Keratinocyte (primary cell): ENCODE measurements around the gene SERPINB12. TPM values are rescaled to one million over a fixed set of nuclear protein-coding genes. Genes with fewer than 3 reads are reported as not detected.

ENCODE experiments used
- DNase-seq: peaks from one replicate; pipeline ENCODE4 v3.0.0-alpha.2; 2011; ENCODE audit warnings: low read depth, missing footprints, low spot score
- FAIRE-seq: peaks from 2 replicates; lab custom pipeline; 2011; peaks lifted over from hg19 to GRCh38; lab: Jason Lieb, UNC
- H2AFZ ChIP-seq: 2 replicates; pipeline ENCODE4 v1.6.0; 2012; ENCODE audit warnings: low read length, control low read depth, inconsistent platforms; ENCODE audit not compliant: control insufficient read depth
- H3K27ac ChIP-seq: 2 replicates; pipeline ENCODE4 v1.5.1; 2011; ENCODE audit warnings: low read length; ENCODE audit not compliant: control insufficient read depth, insufficient read depth
- H3K27me3 ChIP-seq: 3 replicates; pipeline ENCODE4 v1.6.0; 2011; ENCODE audit warnings: low read length; ENCODE audit not compliant: control insufficient read depth, insufficient read depth; ENCODE audit errors: extremely low read depth
- H3K36me3 ChIP-seq, 2 experiments: 2 replicates in 1 of 2; 3 replicates in 1 of 2; pipeline ENCODE4 v1.5.1; 2011; ENCODE audit warnings: low read length in 2 of 2, mild to moderate bottlenecking in 1 of 2; ENCODE audit not compliant: control insufficient read depth in 2 of 2, insufficient read depth in 2 of 2; ENCODE audit errors: extremely low read depth in 1 of 2
- H3K4me1 ChIP-seq: 3 replicates; pipeline ENCODE4 v1.5.1; 2011; ENCODE audit warnings: low read length; ENCODE audit not compliant: control insufficient read depth, insufficient read depth; ENCODE audit errors: extremely low read depth
- H3K4me2 ChIP-seq: 3 replicates; pipeline ENCODE4 v1.6.0; 2011; ENCODE audit warnings: low read depth, low read length; ENCODE audit not compliant: control insufficient read depth, insufficient read depth; ENCODE audit errors: extremely low read depth
- H3K4me3 ChIP-seq, 3 experiments: fragments of 200-600 bp in 1 of 3; sonication (generic) in 1 of 3; 2 replicates in 2 of 3; 3 replicates in 1 of 3; pipeline ENCODE4 v1.5.1; 2011 to 2016; ENCODE audit warnings: low read length in 3 of 3, mild to moderate bottlenecking in 3 of 3, control low read depth in 2 of 3, inconsistent platforms in 1 of 3, low read depth in 1 of 3, mixed read lengths in 1 of 3, mixed run types in 1 of 3, moderate library complexity in 1 of 3; ENCODE audit not compliant: control insufficient read depth in 2 of 3, insufficient read depth in 2 of 3; ENCODE audit errors: extremely low read depth in 1 of 3
- H3K79me2 ChIP-seq: 2 replicates; pipeline ENCODE4 v1.6.0; 2012; ENCODE audit warnings: low read length; ENCODE audit not compliant: control insufficient read depth, insufficient read depth
- H3K9ac ChIP-seq: 3 replicates; pipeline ENCODE4 v1.6.0; 2011; ENCODE audit warnings: low read length; ENCODE audit not compliant: control insufficient read depth, insufficient read depth; ENCODE audit errors: extremely low read depth
- H3K9me1 ChIP-seq: 3 replicates; pipeline ENCODE4 v1.6.0; 2011; ENCODE audit warnings: low read length; ENCODE audit not compliant: control insufficient read depth, insufficient read depth; ENCODE audit errors: extremely low read depth
- H3K9me3 ChIP-seq: 2 replicates; pipeline ENCODE4 v1.5.1; 2012; ENCODE audit warnings: low read depth, low read length; ENCODE audit not compliant: control insufficient read depth
- H4K20me1 ChIP-seq: 3 replicates; pipeline ENCODE4 v1.6.0; 2011; ENCODE audit warnings: low read length; ENCODE audit not compliant: control insufficient read depth, insufficient read depth; ENCODE audit errors: extremely low read depth
- CTCF ChIP-seq, 3 experiments: IDR thresholded peaks in 1 of 3; conservative IDR thresholded peaks in 1 of 3; optimal IDR thresholded peaks in 1 of 3; 2 replicates in 2 of 3; 3 replicates in 1 of 3; pipeline versions ENCODE3 to v1.5.1; 2011; ENCODE audit warnings: low read length in 3 of 3, mild to moderate bottlenecking in 3 of 3, moderate library complexity in 2 of 3, control low read depth in 1 of 3, inconsistent platforms in 1 of 3; ENCODE audit not compliant: insufficient read depth in 2 of 3; ENCODE audit errors: extremely low read depth in 1 of 3
- EZH2 ChIP-seq: IDR thresholded peaks from one replicate; pipeline ENCODE4 v1.6.1; 2012; ENCODE audit warnings: inconsistent platforms, mild to moderate bottlenecking, low read length, moderate library complexity
- dilution Hi-C: fragments of 300-500 bp; cut with MboI; formaldehyde crosslinking; loops from one replicate; pipeline ENCODE4 v1.7.0; 2020; ENCODE audit warnings: low sequenced_read_pairs; ENCODE audit not compliant: extremely low pct_ligation_motif_present
- polyA plus RNA-seq, 5 experiments: library from polyadenylated mRNA; depleted of rRNA in 3 of 5; stranded (reverse) in 3 of 5; stranded (forward) in 1 of 5; unstranded in 1 of 5; fragments of >200 nt; gene quantifications; 1 replicate in 1 of 5; 2 replicates in 3 of 5; 3 replicates in 1 of 5; pipeline versions ENCODE4 v1.2.1 to v1.2.3, GENCODE V29; 2011 to 2012; ENCODE audit warnings: missing spikeins in 2 of 5, low read depth in 1 of 5, low replicate concordance in 1 of 5

Gene SERPINB12
- polyA plus RNA-seq, 1 donor (not counting 4 experiments of a cell fraction or from before 2014, with no cell fraction given) = 0.10 TPM

GRCh38 chr18:63590373-63590772 lies 48.2 kb downstream of the SERPINB12 start:
- Histone ChIP-seq H3K79me2 (no peaks in the 10 kb centered on the region), H3K9me1 (no peaks in the 10 kb centered on the region), H3K27me3 (no peaks in the 10 kb centered on the region), H3K36me3 (peaks cover 0 to 14% of the 10 kb centered on the region in 2 experiments), H2AFZ (no peak overlapping the region), H3K4me1 (peaks cover 33% of the 10 kb centered on the region), H3K9ac (no peak overlapping the region), H3K4me3 (no peak overlapping the region), H3K4me2 (no peak overlapping the region), H3K27ac (no peak overlapping the region), H3K9me3 (no peaks in the 10 kb centered on the region), H4K20me1 (no peaks in the 10 kb centered on the region)
- no peak for DNase-seq
- TF ChIP-seq CTCF (optimal IDR thresholded peaks at IDR 0.05 in 1 of 3, IDR thresholded peaks at IDR 0.05 in 1 of 3, conservative IDR thresholded peaks at IDR 0.05 in 1 of 3; ENCODE audit: extremely low read depth in 1 of 3, insufficient read depth in 2 of 3, low read length in 3 of 3) = no peak
- TF ChIP-seq EZH2 = no peak
- dilution Hi-C loops = no loop called here
- no peak for FAIRE-seq

- Histone ChIP-seq H3K27ac (no peak overlapping the region), H3K4me3 (no peak overlapping the region), H2AFZ (no peak overlapping the region), H3K79me2 (no peaks in the 10 kb centered on the region), H3K9me1 (no peaks in the 10 kb centered on the region), H3K9me3 (no peaks in the 10 kb centered on the region), H3K4me1 (peaks cover 26% of the 10 kb centered on the region), H3K36me3 (peaks cover 0 to 14% of the 10 kb centered on the region in 2 experiments), H3K27me3 (no peaks in the 10 kb centered on the region), H4K20me1 (no peaks in the 10 kb centered on the region), H3K4me2 (no peak overlapping the region), H3K9ac (no peak overlapping the region)
- TF ChIP-seq CTCF (optimal IDR thresholded peaks at IDR 0.05 in 1 of 3, IDR thresholded peaks at IDR 0.05 in 1 of 3, conservative IDR thresholded peaks at IDR 0.05 in 1 of 3; ENCODE audit: extremely low read depth in 1 of 3, insufficient read depth in 2 of 3, low read length in 3 of 3) (no peak), EZH2 (no peak)
- FAIRE-seq (no peak), DNase-seq (no peak)
- dilution Hi-C loops = no loop called here
Measured at GRCh38 chr18:63590966-63591695, 49.0 kb downstream of the SERPINB12 start.
